Activated CD8-positive, alpha-beta memory T cell treated with anti-CD3 and anti-CD28 coated beads for 24 hours (primary cell): ENCODE data around the gene SNRNP70.
A peak's percentile ranks its signal among the peaks of the same experiment; 100 is the strongest.

Source experiments
- DNase-seq: peaks from one replicate; pipeline ENCODE4 v3.0.0-alpha.2; 2020

The SNRNP70 gene

DNA sequence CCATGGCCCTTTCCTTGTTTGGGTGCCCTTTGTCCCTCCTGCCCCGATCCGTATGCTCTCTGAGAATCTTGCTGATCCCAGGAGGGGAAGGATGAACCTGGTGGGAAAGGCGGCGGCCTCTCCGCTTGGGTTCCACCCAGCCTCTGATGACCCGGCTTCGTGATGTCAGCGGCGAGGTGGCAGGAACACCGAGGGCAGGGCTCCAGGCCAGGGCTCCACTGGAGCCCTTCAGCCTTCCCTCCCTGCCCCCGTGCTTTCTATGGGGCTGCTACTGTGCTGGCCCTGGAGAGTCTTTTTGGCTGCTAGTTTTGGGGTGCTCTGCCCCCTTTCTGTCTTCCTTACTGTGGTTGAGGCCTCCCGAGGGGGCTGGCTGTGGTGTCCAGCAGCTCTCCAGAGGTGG lies 17.1 kb downstream of the SNRNP70 start:
- DNase-seq = no peak

DNA sequence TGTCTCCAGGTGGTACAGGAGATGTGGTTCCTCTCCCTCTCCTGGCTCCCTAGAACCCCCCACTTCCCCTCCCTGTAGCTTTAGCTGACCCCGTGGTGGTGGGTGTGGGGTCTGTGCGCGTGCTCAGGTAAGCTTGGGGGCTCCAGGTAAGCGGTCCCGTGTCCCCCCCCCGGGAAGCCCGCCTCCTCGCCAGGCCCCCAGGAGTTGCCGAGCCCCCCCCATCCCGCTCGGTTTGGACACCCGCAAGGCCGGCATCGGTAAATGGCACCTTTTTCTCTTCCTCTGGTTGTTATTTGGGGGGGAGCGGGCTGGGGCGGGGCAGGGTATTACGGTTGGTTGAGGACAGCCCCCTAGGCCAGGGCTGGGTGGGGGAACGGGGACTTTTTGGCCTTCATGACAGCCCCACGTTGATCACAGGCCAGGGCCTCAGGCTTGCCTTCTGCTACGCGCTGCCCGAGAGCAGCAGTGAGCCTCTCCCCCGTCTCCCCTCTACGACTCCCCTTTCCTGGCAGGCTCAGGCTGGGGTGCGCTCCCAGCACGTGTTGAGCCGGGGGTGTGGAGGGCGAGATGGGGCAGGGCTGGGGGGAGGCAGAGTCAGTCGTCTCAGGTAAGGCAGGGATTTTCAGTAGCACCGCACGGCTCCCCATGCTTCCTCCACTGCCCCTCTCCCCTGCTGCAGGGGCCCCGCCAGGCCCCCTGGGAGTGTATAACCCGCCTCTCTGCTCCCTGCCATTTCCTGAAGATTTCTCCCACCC lies 18.3 kb downstream of the SNRNP70 start:
- DNase-seq = no peak

DNA sequence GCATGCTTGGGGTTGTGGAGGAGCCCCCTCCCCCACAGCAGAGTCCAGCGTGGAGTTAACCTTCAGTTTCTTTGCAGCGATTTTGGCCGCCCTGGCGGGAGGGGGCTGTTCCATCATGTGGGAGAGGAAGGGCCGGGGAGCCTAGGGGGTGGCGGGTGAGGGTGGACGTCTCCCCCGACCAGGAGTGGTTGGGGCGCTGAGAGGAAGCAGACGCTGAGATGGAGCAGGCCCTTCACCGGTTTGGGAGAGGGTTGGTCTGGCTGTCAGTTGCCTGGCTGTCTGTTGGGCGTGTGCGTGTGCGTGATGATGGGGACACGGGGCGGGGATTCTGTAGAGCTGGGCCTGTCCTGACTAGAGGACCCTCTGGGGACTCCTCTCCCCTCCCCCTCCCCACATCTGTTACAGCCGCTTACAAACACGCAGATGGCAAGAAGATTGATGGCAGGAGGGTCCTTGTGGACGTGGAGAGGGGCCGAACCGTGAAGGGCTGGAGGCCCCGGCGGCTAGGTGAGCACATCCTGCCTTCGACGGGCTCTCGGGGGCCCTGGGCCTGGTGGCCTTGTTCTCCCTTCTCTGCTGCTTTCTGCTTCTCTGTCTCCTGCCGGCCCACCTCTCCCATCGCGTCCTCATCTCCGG lies 19.1 kb downstream of the SNRNP70 start:
- DNase-seq = no peak

DNA sequence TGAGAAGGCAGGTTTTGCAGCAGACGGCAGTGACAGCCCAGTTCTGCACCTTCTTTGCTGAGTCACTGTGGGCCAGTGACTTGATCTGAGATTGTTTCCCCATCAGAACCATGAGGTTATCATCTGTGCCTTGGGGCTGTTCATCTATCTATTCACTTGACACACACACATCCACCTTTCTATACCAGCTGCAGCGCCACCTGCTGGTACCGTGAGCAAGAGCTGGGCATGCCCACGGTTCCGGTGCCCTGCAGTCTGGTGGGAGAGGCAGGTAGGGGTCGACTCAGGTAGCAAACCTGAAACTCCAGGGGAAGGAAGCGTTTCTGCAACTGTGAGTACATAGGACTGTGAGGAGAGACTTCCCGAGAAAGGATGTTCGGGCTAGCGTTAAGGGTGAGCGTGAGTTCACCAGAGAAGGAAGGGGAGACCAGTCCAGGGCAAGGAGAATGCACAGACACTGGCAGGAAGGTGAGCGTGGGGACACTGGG lies 21.4 kb downstream of the SNRNP70 start:
- peak; percentile 84 for DNase-seq

DNA sequence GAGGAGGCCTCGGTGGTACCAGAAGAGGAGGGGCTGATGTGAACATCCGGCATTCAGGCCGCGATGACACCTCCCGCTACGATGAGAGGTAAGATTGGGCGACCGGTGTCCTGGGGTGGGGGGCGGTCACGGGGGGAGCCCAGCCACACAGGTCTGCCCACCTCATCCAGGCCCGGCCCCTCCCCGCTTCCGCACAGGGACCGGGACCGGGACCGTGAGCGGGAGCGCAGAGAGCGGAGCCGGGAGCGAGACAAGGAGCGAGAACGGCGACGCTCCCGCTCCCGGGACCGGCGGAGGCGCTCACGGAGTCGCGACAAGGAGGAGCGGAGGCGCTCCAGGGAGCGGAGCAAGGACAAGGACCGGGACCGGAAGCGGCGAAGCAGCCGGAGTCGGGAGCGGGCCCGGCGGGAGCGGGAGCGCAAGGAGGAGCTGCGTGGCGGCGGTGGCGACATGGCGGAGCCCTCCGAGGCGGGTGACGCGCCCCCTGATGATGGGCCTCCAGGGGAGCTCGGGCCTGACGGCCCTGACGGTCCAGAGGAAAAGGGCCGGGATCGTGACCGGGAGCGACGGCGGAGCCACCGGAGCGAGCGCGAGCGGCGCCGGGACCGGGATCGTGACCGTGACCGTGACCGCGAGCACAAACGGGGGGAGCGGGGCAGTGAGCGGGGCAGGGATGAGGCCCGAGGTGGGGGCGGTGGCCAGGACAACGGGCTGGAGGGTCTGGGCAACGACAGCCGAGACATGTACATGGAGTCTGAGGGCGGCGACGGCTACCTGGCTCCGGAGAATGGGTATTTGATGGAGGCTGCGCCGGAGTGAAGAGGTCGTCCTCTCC lies 22.6 kb downstream of the SNRNP70 start:
- DNase-seq = no peak

DNA sequence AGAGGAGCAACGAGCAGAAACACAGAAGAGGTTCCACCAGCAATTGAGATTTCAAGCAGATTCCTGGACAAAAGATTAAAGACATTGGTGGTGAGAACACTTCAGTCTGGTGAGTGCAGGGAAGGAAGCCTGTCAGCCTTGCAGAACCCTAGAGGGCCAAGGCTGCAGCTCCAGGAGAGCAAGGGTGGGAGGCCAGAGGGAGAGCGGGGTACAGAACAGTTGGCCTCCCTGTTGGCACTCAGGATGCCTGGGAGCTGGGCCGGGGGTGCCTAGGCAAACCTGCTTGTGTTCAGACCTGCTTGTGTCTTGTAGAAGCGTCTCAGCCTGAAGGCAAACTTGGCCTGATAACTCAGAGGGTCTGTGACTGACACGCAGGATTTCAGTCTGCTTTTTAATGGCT lies 23.8 kb downstream of the SNRNP70 start:
- DNase-seq = no peak

DNA sequence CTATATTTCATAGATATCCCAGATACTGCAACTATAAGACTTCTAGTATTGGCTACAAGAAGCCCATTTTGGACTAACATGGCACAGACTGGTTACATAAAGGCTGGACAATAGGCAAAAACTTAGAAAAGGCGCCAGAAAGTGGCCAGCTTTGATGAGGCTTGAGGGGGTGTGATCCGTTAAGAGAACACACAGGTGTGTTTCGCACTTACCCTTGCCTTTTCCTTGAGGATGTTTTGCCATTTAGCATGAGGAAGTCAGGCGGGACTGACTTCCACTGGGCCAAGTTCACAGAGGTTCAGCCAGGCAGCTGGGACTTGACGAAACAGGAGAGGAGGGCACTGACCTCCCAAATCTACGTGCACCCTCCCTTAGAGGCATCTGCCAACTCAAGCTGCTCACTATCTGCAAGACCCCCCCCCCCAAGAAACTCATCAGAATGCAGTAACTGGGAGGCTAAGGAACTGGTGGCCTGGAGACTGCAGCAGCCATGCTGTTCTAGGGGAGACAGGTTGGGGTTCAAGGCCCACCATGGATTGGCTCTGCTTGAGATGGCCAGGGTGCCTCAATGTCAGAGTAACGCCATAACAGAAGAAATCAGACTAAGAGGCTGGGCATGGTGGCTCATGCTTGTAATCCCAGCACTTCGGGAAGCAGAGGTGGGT lies 24.4 kb downstream of the SNRNP70 start:
- DNase-seq = no peak

DNA sequence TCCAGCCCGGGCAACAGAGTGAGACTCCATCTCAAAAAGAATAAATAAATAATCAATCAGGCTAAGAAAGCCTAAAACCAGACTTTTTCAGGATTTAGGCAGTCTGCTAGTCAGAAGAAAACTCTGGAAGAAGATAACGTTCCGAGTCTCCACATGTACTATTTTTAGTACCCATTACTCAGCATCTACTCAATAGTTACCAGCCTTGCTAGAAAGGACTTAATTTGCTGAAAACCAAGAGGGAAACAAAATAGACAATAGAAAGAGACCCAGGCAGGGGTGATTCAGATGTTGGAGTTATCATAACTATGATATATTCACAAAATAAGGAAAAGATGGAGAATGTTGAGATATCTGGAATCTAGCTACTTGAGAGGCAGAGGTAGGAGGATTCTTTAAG lies 25.3 kb downstream of the SNRNP70 start:
- no peak for DNase-seq

DNA sequence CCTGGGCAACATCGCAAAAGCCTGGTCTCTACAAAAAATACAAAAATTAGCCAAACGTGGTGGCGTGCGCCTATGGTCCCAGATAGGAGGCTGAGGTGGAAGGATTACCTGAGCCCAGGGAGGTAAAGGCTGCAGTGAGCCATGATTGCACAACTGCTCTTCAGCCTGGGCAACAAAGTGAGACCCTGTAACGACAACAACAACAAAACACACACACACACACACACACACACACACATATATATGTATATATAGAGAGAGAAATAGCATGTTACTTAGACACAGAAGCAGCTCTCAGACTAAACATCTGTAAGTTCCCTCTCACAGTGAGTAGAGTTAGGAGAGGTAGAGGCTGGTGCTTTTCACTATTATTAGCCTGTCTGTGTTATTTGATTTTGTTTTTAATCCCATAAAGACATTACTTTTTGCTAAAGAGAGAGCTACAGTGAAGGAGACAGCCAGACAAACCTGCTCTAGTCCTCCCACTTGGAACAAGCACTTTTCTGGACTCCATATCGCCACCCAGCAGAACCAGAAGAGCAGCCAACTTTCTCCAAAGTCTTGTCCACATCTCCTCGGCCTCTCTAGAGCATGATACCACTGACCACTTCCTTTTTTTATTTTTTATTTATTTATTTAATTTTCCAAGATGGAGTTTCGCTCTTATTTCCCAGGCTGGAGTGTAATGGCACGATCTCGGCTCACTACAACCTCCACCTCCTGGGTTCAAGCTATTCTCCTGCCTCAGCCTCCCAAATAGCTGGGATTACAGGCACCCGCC lies 26.2 kb downstream of the SNRNP70 start:
- no peak for DNase-seq

DNA sequence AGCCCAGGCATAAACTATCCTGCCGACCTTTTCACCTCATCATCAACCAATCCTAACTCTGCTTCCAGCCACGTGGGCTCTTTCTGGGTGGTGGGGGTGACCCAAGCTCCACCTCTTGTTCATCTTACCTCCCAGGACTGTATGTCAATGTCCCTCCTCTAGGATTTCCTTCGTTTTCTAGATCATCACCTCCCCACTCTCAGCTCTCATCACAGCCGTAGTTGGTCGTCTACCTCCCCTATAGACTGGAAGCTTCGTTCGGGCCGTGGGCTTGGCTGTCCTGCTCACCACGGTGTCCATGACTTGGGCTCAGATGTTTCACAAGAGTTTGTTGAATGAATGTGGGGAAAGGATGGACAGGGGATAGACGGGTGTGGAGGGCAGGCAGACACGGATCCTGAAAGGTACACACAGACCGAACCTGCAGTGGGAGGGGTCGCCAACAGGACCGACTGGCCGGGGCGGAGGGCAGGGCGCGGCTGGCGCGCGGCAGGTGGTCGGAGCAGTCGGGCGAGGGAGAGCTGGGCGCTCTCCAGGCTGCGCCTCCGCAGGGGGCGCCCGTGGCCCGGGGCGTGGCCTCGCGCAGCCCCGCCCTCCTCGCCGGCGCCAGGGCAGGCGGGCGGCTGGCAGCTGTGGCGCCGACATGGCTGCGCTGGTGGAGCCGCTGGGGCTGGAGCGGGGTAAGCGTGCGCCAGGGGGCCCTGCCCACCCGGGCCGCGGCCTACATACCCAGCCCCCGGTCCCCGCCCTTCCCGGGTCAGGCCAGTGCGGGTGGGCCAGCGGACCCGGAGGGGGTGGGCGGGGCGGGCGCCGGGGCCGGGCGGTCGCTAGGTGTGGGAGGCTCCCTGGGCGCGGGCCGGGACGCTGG lies 28.7 kb downstream of the SNRNP70 start, which contains the start of gene LIN7B:
TSS of gene LIN7B (plus strand) at position 609 of the 868 bp plus-strand sequence. CDS start at position 644, 35 bp downstream.
- DNase-seq = peak; percentile 91

DNA sequence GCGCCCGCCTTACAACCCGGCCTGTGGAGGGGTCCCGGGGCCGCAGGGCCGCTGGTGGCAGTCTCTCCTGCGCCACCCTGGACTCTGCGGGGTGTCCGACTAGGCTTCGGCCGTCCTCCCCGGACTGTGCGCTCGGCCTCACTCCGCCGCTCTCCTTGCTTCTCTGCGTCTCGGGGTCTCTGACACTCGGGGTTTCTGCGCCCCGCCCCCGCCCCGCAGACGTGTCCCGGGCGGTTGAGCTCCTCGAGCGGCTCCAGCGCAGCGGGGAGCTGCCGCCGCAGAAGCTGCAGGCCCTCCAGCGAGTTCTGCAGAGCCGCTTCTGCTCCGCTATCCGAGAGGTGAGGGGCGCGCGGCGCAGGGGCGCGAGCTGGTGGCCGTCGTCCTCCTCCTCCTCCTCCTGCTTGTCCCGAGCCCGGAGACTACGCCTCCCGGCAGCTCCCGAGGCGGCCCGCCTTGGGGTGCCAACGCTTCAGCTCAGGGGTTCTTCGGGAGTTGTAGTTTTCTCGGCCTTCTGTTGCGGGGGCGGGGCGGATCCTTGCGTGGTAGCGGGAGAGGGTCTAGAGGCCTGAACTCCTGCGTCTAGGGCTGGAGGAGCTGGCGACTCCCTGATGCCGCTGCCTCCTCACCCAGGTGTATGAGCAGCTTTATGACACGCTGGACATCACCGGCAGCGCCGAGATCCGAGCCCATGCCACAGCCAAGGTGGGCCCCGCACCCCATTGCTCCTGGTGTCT lies 29.5 kb downstream of the SNRNP70 start:
- peak; percentile 81 for DNase-seq

DNA sequence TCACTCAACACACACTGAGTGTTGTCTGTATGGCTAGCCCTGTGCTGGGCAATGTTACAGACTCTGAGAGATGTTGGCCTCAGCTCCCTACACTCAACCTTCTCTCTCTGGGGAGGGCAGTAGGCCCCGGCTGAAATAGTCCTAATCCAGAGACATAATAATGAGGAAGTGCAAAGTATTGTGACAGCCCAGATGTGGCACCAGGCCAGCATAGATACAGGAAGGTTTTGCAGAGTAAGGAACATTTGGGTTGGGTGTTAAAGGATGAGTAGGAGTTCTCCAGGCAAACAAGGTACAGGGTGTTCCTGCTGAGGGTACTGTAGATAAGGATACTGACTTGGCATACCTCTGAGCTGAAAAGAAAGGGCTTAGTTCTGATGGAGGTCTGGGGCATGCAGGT lies 31.3 kb downstream of the SNRNP70 start:
- no peak for DNase-seq

DNA sequence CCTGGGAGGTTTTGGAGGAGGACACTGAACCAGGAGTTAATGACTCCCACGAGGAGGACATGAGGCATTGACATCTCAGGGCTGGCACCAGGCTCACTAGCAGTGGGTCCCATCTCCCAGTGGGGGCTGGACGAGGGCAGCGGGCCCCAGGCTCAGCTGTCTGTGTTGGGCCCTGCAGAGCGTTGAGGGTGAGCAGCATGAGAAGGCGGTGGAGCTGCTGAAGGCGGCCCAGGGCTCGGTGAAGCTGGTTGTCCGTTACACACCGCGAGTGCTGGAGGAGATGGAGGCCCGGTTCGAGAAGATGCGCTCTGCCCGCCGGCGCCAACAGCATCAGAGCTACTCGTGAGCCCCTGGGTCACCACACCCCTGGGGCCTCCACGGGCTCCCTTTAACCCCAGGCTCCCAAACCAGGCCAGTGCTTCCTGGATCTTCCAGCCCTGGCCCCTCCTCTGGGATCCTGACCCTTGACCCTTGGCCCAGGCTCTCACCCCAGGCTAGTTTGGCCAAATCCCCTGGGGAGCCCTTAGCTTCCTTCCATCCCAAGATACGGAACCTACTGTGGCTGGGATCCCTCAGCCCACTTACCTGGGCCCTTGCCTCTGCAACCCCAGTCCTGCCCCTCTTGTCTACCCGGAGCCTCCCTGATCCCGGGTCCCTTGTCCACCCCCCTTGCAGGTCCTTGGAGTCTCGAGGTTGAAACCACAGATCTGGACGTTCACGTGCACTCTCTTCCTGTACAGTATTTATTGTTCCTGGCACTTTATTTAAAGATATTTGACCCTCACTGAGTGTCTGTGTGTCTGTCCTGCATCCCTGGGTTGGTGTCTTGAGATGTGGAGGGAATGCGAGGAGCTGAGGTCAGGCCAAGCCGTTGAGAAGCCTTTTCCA lies 32.7 kb downstream of the SNRNP70 start:
- DNase-seq = no peak

DNA sequence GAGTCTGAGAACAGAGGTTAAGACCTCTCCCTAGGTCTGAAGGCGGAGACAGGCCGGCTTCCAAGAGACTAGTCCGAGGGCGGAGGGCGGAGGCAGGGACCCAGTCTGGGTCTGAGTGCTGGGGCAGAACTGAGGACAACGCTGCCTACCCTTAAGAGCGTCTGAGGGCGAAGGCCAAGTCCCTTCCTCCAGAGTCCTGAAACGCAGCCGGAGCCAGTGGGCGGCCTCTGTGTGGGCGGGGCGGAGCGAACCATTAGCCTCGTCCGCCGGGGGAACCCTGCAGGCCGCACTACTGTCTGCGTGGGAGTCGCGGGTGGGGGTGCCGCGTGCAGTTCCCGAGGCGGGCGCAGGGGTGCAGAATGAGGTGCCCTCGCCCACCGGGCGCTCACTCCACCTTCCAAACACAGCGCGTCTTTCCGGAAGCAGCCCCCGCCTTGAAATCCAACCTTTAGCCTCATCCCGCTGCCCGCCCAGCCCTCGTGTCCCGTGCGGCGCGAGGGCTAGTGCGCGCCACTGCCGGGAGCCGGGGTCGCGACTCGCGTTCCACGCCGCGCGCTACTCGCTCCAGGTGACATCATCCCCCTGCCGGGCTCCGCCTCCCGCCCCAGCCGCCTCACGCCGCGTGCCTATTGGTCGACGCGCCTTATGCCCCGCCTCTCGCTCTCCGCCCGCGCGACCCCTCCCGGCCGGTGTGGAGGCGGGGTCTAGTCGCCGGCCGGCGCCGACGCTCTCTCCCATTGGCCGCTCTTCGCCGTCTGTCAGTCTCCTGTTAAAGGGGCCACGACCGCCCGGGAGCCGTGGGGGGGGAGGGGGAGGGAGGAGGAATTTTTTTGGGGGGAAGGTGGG lies 33.5 kb downstream of the SNRNP70 start, which contains the start of gene C19orf73:
TSS of gene C19orf73 (minus strand) at position 579 of the 846 bp plus-strand sequence. CDS start at position 458, 121 bp downstream.
- peak; percentile 97 for DNase-seq

DNA sequence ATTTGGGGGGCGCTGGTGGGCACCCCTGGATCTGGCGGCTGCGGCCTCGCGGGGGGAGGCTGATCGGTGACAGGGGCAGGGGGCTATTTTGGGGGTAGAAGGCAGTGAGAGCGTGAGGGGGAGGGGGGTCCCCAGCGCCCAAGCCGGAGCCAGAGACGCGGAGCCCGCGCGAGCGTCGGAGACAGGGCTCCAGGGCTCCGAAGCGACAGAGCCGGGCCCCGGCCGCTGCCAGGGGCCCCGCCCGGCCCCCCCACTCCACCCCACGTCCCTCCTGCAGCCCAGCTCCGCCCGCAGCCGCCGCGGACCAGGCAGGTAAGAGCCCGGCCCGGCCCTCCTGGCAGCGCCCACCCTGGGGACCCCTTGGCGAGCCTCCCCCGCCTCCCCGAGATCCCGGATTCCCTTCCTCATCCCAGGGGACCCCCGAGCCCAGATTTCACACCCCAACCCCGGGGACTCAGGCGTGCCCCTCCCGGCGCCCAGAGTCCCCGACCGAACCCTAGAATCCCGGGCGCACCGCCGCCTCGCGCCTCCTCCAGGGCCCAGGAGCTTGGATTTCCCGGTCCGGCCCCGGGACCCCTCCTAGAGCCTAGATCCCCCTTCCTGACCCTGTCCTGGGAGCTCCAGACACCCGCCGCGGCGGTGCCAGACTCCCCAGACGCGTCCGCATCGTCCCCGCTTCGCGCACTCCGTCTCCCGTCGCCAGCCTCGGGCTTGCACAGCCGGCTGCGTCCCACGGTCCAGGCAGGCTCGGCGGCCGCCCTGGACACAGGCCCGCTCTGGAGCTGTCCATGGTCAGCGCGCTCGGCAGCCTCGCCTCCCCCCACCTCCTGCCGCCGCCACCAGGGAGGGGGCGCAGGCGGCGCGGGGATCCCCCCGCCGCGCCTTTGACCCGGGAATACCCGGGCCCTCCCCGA lies 34.4 kb downstream of the SNRNP70 start, which contains the start of gene PPFIA3:
TSS of gene PPFIA3 (plus strand) at position 134 of the 914 bp plus-strand sequence. CDS start 8,330 bp downstream, outside the sequence.
- peak; percentile 67 for DNase-seq

DNA sequence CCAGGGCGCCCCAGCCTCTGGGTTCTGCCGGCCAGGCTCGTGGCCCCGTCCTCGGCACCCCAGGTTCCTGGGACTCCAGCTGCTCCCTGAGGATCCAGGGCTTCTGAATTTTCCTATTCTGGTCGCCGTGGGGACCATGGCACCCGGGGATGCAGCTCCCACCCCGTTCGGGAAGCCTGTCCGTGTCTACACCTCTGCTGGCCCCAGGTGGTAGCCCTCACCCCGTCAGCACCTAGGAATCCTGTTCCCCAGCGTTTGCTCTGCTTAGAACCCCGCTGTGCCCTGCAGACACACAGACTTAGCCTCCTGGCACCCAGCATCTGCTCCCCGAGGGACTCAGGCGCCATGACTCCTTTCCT lies 35.1 kb downstream of the SNRNP70 start:
- no peak for DNase-seq

DNA sequence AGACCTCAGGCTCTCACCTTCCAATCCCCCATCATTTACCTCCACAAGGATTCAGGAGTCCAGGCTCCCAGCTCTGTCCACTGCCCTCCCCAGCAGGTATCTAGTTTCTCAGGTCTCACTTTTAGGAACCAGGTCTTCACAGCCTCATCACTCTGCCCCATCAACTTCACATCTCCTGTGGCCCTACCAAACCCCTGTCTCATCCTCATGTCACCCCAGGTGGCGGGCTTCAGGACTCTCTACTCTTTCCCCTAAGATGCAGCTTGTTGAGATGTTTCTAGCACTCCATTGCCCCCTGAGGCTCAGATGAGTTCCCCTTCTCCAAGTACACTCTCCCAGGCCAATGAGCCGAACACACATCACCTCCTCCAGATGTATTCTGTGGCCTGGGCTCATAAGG lies 35.6 kb downstream of the SNRNP70 start:
- DNase-seq = no peak
